Forelimb muscle (tissue), 1 donor: Measurements from ENCODE around the gene DOCK2. TPM values are rescaled to one million over a fixed set of nuclear protein-coding genes. Genes with fewer than 3 reads are reported as not detected.
A peak's percentile ranks its signal among the peaks of the same experiment; 100 is the strongest.
"Not testable (repeated sequence)": the region's sequence is repeated elsewhere in the genome, so short reads cannot be mapped to it uniquely, and the experiment has no call there.

Experiments
- DNase-seq: peaks from one replicate; pipeline ENCODE4 v3.0.0-alpha.2; 2013; ENCODE audit warnings: low read depth
- polyA plus RNA-seq: library from polyadenylated mRNA; unstranded; fragments of 120-200 nt; gene quantifications from one replicate; pipeline ENCODE4 v1.2.1, GENCODE V29; 2013; ENCODE audit not compliant: insufficient read length

Gene DOCK2
- polyA plus RNA-seq, 1 donor = 2.6 TPM

DNA sequence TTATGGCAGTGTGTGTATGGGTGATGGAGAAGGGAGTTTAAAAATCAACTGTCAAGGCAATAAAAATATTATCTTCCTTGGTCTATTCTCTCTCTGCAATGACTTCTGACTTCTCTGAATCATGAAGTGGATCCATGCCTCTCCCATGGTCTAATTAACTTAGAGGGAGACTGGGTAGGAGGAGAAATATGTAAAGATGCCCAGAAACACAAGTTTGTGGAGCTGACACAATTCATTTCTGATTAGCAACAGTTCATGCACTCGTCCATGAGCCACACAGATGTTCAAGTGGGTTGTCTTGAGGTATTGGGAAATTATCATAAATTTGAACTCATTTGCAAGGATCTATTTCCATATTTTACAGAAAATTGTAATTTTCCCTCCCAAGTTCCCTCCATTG is 305.1 kb downstream of the DOCK2 start:
- DNase-seq = no peak

DNA sequence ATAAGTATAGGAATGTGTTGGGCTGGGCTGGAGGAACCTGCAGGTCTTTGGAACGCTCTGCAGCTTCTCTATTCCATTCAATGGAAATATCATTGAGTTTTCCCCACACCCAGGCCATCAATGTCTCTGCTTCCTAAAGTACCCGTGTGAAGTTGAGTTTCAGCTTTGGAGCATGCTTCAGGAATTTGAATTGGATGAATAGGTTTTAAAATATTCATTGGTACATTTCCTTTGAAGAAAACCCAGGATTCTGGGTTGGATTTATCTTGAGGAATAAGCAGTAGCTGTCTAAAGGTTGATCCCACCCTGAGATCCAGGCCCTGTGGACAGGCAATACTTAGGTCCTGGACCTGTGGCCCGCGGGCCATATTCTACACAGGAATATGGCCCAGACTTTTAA is 306.0 kb downstream of the DOCK2 start:
- no peak for DNase-seq

DNA sequence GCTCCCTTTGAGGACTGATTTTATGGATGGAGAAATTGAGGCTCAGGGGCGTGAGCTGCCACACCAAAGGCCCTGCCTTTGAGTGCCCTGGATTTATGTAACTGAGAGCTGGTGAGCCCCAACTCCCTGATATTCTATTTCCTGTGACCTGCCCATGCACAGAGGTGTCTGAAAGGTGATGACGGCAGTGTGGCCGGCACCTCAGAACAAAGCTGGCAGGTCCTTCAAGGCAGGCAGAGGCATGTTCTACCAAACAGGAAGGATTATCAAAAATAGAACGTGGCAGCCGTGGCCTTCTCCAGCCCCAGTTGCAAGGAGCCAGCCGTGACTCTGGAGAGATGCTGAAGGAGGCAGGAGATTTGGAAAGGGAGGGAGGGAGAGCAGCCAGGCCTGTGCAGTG is 307.0 kb downstream of the DOCK2 start:
- no peak for DNase-seq

DNA sequence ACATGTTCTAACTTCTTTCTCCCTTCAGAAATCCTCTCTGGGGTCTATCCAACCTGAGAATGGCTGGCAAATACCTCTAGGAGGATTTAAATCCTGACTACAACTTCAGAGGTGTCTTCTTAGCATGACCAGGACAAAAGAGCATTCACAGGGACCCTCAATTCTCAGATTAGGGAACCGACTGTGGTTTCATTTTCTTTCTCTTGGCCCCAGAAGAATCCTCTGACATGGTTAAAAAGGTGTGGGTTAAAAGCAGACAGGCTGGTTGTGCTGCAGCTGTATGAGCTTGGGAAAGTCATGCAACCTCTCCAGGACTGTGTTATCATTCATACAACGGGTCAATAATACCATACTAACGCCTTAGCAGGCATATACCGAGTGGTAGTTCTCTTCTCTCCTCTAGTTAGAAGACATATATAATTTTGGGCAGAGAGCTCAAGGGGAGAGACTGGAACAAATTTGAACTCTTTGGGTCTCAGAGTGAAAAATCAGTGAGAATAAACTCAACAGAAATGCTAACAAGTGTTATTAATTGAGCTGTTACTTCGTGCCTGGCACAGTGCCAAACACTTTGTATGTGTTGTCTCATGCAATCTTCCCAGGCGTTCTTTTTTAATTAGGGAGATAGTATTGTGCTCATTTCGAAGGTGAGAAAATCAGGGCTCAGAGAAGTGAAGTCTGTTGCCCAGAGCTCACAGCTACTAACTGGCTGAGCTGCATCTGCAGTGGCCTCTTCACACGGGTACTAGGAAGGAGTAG is 308.0 kb downstream of the DOCK2 start:
- DNase-seq = no peak

DNA sequence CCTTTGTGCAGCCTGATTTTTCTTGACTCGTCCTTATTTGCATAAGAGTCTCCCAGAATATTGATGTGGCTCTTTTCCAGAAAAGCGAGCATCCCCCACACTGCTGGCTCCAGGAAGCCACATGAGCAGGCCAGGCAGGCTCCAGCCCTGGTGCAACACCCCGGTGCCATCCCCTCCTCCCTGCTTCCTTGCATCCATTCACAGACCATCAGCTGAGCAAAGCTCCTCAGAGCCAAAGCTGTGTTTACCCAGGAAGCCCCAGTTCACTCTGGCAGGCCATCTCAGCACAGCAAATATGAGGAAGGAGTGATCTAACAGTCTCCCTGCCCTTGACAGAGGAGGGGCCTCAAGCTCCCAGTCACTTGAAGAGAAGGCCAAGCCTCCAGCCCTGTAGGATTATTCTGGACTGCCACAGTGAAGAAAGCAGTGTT is 308.8 kb downstream of the DOCK2 start:
- peak; percentile 22 for DNase-seq

DNA sequence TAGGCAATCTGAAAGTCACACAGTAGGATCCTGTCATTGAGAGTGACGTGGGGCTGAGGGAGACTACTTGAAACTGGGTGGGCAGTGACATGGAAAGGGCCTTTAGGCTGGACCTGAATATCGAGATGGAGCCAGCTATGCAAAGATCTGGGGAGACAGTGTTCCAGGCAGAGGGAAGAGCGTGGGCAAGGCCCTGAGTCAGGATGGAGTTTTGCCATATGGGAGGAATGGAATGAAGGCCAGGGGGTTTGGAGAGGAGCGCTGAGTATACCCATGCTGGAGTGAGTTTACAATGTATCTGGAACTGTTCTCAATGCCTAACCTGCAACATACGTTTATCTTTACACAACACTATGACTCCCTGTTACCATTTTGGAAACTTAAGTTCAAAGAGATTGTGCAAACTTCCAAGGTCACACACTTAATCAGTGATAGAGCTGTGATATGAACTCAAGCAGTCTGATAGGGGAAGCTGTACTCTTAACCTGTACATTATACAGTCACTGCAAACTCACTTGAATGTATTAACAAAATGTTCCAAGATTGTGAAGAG is 309.7 kb downstream of the DOCK2 start:
- no peak for DNase-seq

DNA sequence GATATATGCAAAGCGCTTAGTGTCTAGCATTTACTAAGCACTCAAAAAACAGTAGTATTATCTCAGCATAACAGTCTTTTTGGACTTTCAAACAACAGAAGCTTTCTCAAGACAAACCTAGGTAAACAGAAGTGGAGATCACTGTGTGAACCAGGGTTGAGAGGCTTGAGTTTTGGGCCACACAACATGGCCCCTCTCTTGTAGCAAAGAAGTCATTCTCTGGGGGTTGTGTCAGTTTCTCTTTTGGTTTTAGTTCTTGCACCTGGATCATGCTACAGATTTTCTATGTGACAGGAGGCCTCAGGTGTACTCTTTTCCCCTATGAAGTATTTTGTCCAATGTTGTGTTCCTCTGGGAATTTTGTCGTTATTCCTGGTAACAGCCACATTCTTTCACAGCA is 313.3 kb downstream of the DOCK2 start:
- no peak for DNase-seq

DNA sequence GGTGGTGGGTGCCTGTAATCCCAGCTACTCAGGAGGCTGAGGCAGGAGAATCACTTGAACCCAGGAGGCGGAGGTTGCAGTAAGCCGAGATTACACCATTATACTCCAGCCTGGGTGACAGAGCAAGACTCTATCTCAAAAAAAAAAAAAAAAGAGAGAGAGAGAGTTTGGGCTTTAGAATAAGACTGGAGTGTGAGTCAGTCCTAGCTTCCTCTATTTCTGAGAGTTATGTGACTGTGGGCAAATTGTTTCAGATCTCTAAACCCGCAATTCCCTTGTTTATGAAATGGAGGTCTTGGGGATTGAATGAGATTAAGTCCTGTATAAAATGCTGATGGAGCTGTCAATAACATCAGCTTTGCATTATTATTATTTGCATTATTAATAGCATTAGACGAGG is 316.1 kb downstream of the DOCK2 start:
- not testable (repeated sequence) for DNase-seq

DNA sequence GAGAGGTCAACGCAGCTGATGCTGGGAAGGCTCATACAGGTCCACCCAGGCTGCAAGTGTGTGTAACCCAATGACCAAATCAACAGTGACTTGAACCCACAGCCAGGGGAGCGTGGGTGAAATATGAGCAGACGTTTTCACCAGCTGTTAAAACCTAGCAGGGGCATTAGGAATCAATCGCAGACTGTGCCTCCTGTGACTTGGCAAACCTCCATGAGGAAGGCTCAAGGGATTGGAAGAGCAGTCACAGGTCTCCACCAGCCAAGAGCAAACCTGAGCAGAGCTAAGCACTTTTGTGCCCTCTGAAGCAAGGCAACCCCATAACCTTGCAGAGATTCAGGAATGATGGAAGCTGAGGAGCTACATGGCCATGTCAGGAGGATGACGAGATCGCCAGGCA is 317.7 kb downstream of the DOCK2 start:
- DNase-seq = no peak

DNA sequence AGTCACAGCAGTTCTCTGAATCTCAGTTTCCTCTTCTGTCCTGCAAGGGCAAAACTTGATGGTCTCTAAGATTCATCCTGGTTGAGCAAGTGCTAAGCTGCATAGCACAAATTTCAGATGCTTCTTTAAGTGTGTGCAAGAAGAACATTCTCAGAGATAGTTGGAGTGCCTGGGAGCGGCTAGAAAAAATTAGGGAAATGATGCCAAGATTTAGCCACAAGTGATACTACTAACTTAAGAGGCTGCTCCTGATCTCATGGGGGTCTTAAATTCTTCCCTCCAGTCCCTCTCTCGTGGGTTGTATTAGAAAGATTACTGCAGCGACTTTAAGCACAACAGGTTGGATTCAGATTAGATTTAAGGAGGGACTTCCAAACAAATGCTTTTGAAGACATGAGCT is 319.1 kb downstream of the DOCK2 start:
- no peak for DNase-seq

DNA sequence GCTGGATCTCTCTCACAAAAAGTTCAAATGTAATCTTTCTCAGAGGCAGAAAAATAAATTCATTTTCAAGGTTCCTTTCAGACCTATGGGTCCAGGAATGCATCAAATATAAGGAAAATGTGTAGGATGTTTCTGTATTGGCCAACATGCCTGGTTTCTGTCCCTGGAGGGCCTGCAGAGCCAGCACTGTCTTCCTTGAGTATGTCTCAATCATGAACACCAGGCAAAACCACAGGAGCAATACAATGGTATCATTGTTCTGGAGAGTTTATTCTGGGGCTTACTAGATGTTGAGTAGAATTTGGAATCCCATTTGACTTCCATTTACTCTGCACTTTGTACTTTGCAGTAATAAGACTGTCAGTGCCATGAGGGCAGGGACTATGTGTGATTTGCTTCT is 319.7 kb downstream of the DOCK2 start:
- no peak for DNase-seq

DNA sequence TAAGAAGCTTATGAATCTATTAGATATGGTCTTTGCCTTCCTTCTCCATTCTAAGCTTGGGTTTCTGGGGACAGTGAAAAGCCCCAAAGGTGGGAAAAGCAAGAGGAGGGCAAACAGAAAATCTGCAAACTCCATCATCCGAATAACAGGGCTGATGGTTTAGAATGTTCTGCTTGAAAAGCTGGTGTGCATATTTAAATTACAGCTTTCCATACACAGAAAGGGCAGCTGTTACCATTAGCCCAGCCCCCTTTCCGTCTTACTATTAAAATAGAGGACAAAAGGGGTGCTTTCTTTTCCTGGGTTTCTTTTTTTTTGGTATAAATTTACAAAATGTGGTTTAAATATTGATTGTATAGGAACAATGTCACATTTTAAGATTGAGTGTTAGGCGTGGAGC is 321.2 kb downstream of the DOCK2 start:
- no peak for DNase-seq

DNA sequence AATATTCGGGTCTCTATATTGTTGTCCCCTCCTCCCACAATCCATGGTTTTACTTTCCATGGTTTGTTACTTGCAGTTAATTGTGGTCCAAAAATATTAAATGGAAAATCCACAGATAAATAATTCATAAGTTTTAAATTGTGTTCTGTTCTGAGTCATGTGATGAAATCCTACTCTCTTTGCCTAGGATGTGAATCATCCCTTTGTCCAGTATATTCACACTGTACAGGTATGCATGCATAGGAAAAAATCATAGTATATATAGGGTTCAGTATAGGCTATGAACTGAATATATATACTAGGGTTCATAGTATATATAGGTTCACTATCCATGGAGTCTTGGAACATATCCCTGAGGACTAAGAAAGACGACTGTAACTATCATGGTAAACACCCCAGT is 323.6 kb downstream of the DOCK2 start:
- no peak for DNase-seq

DNA sequence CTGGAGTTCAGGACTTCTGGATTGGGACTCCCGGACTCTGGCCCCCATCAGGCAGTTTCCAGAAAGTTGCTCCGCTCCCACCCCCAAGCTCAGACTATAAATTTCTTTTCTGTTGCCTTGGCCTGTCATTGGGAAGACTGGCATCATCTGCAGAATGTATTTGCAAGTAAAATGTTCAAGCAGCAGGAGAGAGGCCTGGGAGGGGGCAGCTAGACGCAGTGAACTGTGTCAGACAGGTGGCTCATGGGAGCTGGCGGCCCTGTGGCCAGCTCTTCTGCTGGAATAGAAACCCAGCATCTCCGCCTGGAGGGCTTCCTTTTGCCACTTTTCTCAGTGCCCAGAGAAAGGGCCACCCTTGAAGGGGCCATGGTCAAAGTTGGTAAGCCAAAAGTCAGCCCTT is 327.2 kb downstream of the DOCK2 start:
- no peak for DNase-seq

DNA sequence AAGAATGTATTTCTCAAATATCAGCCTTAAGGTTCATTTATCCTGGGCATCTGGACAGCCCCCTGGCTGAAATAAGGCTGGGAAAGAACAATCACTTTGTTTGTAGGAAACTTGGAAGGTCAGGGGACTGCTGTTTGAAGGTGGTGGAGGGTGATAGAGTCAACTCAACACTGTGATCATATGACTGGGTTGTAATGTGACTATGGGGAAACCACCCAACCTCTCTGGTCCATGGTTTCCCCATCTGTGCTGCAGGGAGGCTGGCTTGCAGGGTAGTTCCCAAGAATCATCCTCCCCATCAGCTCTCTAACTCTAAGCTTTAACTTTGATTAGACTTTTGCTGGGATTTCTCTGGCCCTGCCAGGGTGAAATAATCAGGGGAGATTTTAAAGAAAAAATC is 333.3 kb downstream of the DOCK2 start:
- no peak for DNase-seq

DNA sequence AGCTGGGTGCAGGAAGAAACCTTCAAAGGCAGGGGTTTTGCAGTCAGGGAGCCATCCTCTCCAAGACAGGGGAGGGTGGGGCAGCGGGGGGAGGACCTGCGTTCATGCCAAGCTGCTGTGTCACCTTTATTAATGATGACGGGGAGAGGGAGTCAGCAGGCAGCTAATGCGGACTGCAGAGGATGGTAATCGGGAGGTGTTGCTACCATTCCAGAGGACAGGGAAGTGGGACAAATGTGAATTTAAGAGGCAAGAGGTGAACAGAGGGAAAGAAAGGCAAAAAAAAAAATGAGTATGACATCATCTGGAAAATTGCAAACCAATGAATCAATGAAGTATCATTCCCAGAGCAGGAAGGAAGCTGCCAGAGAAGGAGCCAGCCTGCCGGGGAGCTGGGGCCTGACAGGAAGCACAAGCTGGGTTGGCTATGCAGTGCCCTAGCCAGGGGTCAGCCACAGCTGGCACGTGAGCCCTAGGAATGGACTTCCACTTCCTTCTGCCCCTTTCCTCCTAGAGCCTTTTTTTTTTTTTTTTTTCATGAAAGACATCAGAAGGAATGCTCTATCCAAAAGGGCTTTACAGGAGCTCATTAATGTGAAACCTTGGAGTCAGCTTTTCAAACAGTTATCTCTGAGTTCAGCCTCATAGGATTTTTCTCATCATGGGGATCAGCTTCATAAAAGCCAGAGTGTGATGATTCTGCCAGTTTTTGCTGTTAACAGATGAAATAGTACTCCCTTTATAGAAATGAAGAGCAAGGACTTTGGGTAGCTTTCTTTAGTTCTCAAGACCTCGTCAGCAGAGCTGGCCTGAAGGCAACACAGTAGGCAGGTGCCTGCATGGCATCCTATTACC is 334.1 kb downstream of the DOCK2 start:
- no peak for DNase-seq

DNA sequence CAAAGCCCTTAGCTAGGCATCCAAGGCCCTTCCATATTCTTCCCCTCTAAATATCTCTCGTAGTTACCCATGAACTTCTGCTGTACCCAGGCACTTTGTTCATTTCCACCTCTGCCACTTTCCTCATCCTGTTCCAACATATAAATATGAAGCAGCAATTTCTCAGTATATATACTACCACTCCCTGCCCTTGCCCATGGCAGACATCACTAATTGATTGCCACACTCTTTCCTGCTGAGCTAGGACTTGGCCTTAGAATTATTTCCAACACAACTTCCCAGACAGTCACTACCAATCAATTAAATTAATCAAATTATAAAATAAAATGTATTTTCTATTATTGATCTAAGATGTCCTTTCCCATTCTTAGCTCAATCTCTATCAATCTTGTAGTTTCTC is 334.7 kb downstream of the DOCK2 start:
- no peak for DNase-seq

DNA sequence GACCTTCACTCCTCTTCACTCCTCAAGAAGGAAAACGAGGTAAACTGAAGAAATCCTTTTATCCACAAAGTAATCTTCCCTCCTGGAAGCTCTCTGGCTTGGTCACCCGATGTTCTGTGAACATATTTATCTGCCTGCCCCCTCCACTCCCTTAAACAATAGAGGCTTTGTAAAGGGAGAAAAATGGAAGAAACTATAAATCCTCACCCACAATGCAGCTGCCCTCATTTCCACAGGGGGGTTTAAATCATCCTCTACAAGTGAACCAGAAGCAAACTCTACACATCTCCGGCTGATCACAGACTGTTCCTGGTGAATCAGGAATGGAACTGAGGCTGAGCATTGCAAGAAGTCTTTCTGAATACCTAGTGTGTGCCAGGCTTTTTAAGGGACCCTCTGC is 336.0 kb downstream of the DOCK2 start:
- DNase-seq = no peak

DNA sequence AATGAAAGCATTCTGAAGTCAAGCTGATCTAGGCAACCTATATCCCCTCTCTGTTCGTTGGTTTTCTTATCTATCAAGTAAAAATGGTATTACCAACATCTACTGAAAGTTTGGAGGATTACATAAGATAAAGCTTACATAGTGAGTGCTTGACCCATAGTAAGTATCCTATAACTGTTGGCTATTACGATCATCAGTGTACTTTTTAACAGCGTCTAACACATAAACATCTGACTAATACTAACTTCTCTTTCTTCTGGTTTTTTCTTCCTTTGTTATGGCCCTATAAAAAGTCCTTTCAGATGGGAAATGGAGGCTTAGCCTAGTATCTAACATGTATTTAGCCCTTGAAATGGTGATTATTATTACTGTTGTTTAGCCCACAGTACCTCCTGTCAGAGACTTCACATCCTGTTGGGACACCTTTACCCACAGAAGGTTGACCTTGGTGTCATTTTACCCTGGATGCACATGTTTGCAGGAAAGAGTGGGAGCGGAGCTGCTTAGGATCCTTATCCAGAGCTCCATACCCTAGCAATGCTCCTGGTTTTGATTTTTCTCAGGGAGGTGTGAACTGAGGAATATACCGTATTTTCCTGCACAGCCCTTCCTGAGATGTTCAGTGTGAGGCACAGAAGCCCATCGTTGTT is 337.2 kb downstream of the DOCK2 start:
- DNase-seq = no peak

DNA sequence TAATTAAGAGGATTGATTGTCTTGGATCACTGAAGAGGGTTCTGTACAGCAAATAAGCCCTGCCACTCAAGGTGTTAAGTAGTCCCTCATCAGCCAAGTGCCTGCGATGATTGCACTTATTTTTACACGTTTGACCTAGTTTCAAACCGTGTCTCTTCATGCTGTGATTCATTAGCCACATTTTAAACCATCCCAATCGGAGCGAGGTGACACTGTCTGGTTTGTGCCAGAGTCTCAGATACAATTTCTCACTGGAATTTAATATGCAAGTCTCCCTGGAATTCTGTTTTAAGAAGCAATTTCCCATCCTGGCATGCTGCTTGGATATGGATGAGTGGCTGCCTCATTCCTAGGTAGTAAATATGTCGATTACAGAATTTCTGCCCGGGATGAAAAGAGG is 341.6 kb downstream of the DOCK2 start:
- no peak for DNase-seq

DNA sequence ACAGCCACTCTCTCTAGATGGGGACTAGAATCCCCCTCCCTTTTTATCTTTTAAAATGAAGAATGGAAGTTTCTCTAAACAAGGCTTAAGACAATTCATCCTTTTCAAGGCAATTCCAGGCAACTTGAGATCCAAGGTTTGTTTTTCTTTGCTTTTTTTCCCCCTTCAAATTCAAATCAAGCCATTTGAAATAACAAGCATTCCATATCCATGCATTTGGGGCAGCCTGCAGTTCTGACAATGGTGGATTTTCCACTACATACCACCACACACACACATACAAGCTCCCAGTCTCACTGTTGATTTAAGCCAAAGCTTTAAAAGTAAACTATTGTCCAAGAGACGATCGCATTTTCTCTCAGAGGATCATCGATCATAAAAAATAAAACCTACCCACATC is 342.8 kb downstream of the DOCK2 start:
- DNase-seq = no peak

DNA sequence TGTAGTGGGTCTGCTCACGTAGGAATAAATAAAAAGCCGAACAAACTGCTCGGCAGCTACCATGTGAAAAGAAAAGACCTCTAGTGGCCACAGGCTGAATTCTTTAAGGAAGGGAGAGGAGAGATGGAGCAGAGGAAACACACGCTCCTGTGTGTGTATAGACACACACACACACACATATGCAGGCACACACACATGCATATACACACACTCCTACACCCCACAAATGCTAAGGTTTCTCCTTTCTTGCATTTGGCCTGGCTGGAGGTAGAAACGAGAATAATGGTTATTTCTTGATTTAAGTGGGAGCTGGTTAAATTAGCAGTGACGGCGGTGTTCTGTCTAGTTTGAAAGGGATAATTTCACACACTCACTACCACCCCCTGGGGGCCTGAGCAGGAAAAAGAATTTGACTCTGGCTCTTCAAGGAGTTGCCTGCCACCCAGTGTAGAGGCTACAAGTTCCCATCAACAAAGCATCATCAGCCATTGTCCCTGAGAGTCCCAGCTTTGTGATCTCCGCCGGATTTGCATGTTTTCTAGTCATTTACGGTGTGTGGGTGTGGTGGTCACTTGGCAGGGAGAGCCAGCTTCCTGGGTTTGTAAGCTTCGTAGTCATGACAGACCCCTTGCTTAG is 343.5 kb downstream of the DOCK2 start, which contains the start of gene INSYN2B:
INSYN2B (minus strand) TSS at position 78 of the 636 bp plus-strand sequence. CDS start 96,597 bp downstream, outside the sequence.
- DNase-seq = peak; percentile 57
